ENCODE measurements around the gene TMEM86A. TPM values are rescaled to one million over a fixed set of nuclear protein-coding genes. Genes with fewer than 3 reads are reported as not detected.

The TMEM86A gene
- total and polyA plus RNA-seq, 8 donors = 0.76 to 7.5 (median 2.2) TPM; not detected in 1

DNA sequence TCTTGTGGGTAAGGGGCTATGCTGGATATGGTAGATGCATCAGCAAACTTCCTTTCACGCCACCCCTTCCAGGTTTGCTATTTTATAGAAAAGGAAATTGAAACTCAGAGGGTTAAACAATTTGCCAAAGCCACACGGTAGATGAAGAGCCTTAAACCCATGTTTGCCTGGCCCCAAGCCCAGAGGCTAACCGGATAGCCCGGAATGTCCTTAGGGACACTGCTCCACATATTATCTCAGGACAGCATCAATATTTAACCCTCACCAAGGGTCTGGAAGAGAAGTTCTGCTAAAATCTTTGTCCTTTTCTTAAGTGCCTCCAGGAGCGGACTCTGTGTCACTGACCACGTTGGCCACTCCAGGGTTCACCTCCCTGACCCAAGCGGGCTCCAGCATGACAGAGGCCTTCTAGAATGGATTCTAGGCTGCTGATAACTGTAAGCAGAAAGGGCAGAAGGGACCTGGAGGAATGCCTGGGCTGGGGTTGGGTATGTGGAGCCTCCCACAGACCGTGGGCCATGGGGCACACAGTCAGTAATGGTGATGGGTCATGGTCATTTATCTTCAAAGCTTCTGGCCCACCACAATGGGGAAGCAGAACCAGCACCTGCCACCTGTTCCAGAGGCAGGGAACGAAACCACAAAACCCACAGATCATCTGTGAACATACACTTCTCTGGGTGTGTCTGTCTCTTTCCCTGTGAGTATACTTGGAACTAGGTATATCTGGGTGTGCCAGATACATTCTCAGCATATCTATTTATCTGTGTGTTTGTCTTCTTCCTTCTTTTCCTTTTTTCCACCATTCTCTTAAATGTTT lies 5.4 kb upstream of the TMEM86A start:
- H3K4me3 ChIP-seq = no peak overlapping the region
- intact Hi-C loops (cut with DNase I; ENCODE audit: low total_unique reads) = no loop called here
- peaks cover 0 to 4% (median 2%) of the 10 kb centered on the region in 4 donors for H3K4me1 ChIP-seq
- H3K27me3 ChIP-seq = no peaks in the 10 kb centered on the region
- no peak for DNase-seq
- no peaks in the 10 kb centered on the region for H3K9me3 ChIP-seq
- 60 to 71% (median 64%) methylated on average over 9 of the region's 9 CpGs for WGBS, 5 donors
- no peak overlapping the region for H3K27ac ChIP-seq
- no peak for TF ChIP-seq POLR2AphosphoS5 (IDR thresholded peaks at IDR 0.05)
- TF ChIP-seq POLR2A (IDR thresholded peaks at IDR 0.05) = no peak
- TF ChIP-seq CTCF (IDR thresholded peaks at IDR 0.05) = no peak
- TF ChIP-seq EP300 (IDR thresholded peaks at IDR 0.05) = no peak
- H3K36me3 ChIP-seq = no peaks in the 10 kb centered on the region

DNA sequence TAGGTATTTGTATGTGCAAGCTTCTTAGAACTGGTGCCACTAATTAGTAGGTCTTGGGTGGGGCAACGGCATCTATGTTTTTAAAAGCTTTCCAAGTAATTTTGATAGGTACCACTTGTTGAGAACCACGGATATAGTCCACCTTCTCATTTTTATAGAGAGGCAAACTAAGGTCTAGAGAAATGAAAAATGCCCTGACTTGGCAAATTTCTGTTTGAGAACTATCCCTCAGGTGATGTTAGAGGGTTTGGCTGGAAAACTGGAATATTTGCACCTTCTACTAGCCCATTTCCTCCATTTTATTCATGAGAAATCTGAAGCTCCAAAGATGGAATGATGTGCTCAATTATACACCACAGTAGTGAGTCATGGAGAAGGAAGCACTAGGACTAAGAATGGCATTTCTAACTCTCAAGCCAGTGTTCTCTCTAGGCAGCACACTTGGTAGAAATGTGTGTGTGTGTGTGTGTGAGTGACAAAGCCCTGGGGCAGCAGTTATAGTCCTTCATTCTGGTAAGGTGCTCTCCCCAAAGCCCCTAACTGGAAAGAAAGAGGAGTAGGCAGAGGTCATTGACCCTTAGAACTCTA lies 1.8 kb upstream of the TMEM86A start:
- intact Hi-C loops (cut with DNase I; ENCODE audit: low total_unique reads) = no loop called here
- no peak for DNase-seq
- TF ChIP-seq POLR2A (IDR thresholded peaks at IDR 0.05) (no peak), POLR2AphosphoS5 (IDR thresholded peaks at IDR 0.05) (no peak), EP300 (IDR thresholded peaks at IDR 0.05) (no peak), CTCF (IDR thresholded peaks at IDR 0.05) (no peak)
- Histone ChIP-seq H3K27ac (peak overlapping the region in 1 of 5 donors; percentile 81), H3K36me3 (peaks cover 0 to 8% (median 5%) of the 10 kb centered on the region in 4 donors), H3K27me3 (no peaks in the 10 kb centered on the region), H3K9me3 (no peaks in the 10 kb centered on the region), H3K4me3 (no peak overlapping the region), H3K4me1 (peaks cover 0 to 23% (median 19%) of the 10 kb centered on the region in 4 donors)
- 80 to 88% (median 82%) methylated on average over 2 of the region's 2 CpGs for WGBS, 5 donors

DNA sequence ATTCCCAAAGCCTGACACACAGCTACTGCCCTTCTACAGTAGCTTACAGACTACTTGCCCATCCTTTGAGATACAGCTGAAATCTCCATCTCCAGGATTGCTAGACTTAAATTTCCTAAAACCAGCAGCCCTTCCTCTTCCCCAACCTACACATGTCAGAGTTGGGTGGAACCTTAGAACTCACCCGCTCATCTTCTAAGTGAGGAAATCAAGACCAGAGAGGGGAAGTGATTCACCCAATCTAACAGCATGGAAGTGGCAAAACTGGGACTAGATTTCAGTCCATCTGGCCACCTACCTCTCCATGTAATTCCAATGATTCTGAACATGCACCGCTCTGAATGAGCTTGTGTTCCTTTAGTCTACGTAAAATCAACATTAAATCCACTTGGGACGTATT lies 1.0 kb upstream of the TMEM86A start:
- no peak for DNase-seq
- Histone ChIP-seq H3K9me3 (no peaks in the 10 kb centered on the region), H3K27me3 (no peaks in the 10 kb centered on the region), H3K36me3 (peaks cover 0 to 15% (median 13%) of the 10 kb centered on the region in 4 donors), H3K4me3 (no peak overlapping the region), H3K4me1 (peaks cover 0 to 23% (median 19%) of the 10 kb centered on the region in 4 donors), H3K27ac (peak overlapping the region in 4 of 5 donors; percentile 81 to 93 (median 84))
- intact Hi-C loops (cut with DNase I; ENCODE audit: low total_unique reads) = no loop called here
- TF ChIP-seq EP300 (IDR thresholded peaks at IDR 0.05) (no peak), POLR2A (IDR thresholded peaks at IDR 0.05) (no peak), POLR2AphosphoS5 (IDR thresholded peaks at IDR 0.05) (no peak), CTCF (IDR thresholded peaks at IDR 0.05) (no peak)
- WGBS, 5 donors = 86 to 91% (median 89%) methylated on average over 4 of the region's 4 CpGs

GRCh38 chr11:18699269-18699596 lies 654 bp downstream of the TMEM86A start:
- H3K9me3 ChIP-seq = no peaks in the 10 kb centered on the region
- peak overlapping the region; percentile 76 to 88 (median 84) for H3K4me3 ChIP-seq
- 11 to 20% (median 15%) methylated on average over 7 to 9 of the region's 9 CpGs for WGBS, 5 donors
- peaks cover 0 to 19% (median 16%) of the 10 kb centered on the region in 4 donors for H3K36me3 ChIP-seq
- no peaks in the 10 kb centered on the region for H3K27me3 ChIP-seq
- no peak for TF ChIP-seq POLR2A (IDR thresholded peaks at IDR 0.05)
- no peak for TF ChIP-seq POLR2AphosphoS5 (IDR thresholded peaks at IDR 0.05)
- TF ChIP-seq CTCF (IDR thresholded peaks at IDR 0.05) = no peak
- TF ChIP-seq EP300 (IDR thresholded peaks at IDR 0.05) = no peak
- H3K27ac ChIP-seq = peak overlapping the region; percentile 71 to 93 (median 83)
- intact Hi-C loops (cut with DNase I; ENCODE audit: low total_unique reads) = no loop called here
- no peak for DNase-seq
- H3K4me1 ChIP-seq = peaks cover 0 to 23% (median 19%) of the 10 kb centered on the region in 4 donors
